ENCODE data around the gene KL.

The KL gene

GRCh38 chr13:33018886-33019285 is 2.7 kb downstream of the KL start:
- H3K4me3 Mint-ChIP-seq: no peak overlapping the region
- no peak for TF ChIP-seq CTCF (IDR thresholded peaks at IDR 0.05)
- no peak for DNase-seq
- H3K4me1 Mint-ChIP-seq: peaks cover 14% of the 10 kb centered on the region
- H3K27ac Mint-ChIP-seq: no peak overlapping the region
- no peaks in the 10 kb centered on the region for H3K9me3 Mint-ChIP-seq
- peaks cover 93% of the 10 kb centered on the region for H3K27me3 Mint-ChIP-seq (ENCODE audit: low read depth, poor library complexity)
- no peaks in the 10 kb centered on the region for H3K36me3 Mint-ChIP-seq (ENCODE audit: low read depth)

- Mint-ChIP-seq H3K36me3 (ENCODE audit: low read depth) (no peaks in the 10 kb centered on the region), H3K4me1 (no peaks in the 10 kb centered on the region), H3K27ac (no peak overlapping the region), H3K9me3 (no peaks in the 10 kb centered on the region), H3K4me3 (no peak overlapping the region), H3K27me3 (ENCODE audit: low read depth, poor library complexity) (peaks cover 83% of the 10 kb centered on the region)
- TF ChIP-seq CTCF (IDR thresholded peaks at IDR 0.05): no peak
- no peak for DNase-seq
Measured at GRCh38 chr13:33022986-33023385, 6.8 kb downstream of the KL start.

- Mint-ChIP-seq H3K36me3 (ENCODE audit: low read depth) (no peaks in the 10 kb centered on the region), H3K9me3 (no peaks in the 10 kb centered on the region), H3K4me3 (no peak overlapping the region), H3K4me1 (no peaks in the 10 kb centered on the region), H3K27ac (no peak overlapping the region), H3K27me3 (ENCODE audit: low read depth, poor library complexity) (peaks cover 62% of the 10 kb centered on the region)
- no peak for DNase-seq
- TF ChIP-seq CTCF (IDR thresholded peaks at IDR 0.05): no peak
Measured at GRCh38 chr13:33025220-33025744, 9.1 kb downstream of the KL start.

- Mint-ChIP-seq H3K9me3 (no peaks in the 10 kb centered on the region), H3K4me1 (no peaks in the 10 kb centered on the region), H3K36me3 (ENCODE audit: low read depth) (no peaks in the 10 kb centered on the region), H3K27ac (no peak overlapping the region), H3K4me3 (no peak overlapping the region), H3K27me3 (ENCODE audit: low read depth, poor library complexity) (peaks cover 49% of the 10 kb centered on the region)
- TF ChIP-seq CTCF (IDR thresholded peaks at IDR 0.05): no peak
- DNase-seq: no peak
Measured at GRCh38 chr13:33026489-33027152, 10.4 kb downstream of the KL start.

GRCh38 chr13:33028620-33029019 is 12.4 kb downstream of the KL start:
- DNase-seq: no peak
- H3K4me3 Mint-ChIP-seq: no peak overlapping the region
- H3K9me3 Mint-ChIP-seq: no peaks in the 10 kb centered on the region
- peaks cover 4% of the 10 kb centered on the region for H3K4me1 Mint-ChIP-seq
- peaks cover 32% of the 10 kb centered on the region for H3K27me3 Mint-ChIP-seq (ENCODE audit: low read depth, poor library complexity)
- H3K27ac Mint-ChIP-seq: no peak overlapping the region
- no peaks in the 10 kb centered on the region for H3K36me3 Mint-ChIP-seq (ENCODE audit: low read depth)
- no peak for TF ChIP-seq CTCF (IDR thresholded peaks at IDR 0.05)

- Mint-ChIP-seq H3K4me3 (no peak overlapping the region), H3K9me3 (no peaks in the 10 kb centered on the region), H3K27me3 (ENCODE audit: low read depth, poor library complexity) (peaks cover 10% of the 10 kb centered on the region), H3K36me3 (ENCODE audit: low read depth) (no peaks in the 10 kb centered on the region), H3K4me1 (peaks cover 4% of the 10 kb centered on the region), H3K27ac (no peak overlapping the region)
- no peak for DNase-seq
- no peak for TF ChIP-seq CTCF (IDR thresholded peaks at IDR 0.05)
Measured at GRCh38 chr13:33031277-33031676, 15.1 kb downstream of the KL start.
